HG03139 (cell line): Measurements from ENCODE around the gene MMP25.
"Not testable (repeated sequence)": the region's sequence is repeated elsewhere in the genome, so short reads cannot be mapped to it uniquely, and the experiment has no call there.

Experiments
- ATAC-seq: cut with Tn5 transposase; IDR thresholded peaks from one replicate; pipeline ENCODE4 v1.9.1; 2021; ENCODE audit not compliant: unreplicated experiment

Gene MMP25

GRCh38 chr16:3070608-3071111 lies 24.3 kb downstream of the MMP25 start:
- ATAC-seq = no peak

- no peak for ATAC-seq
These were observed 25.3 kb downstream of the MMP25 start for GRCh38 chr16:3071655-3072054.

- ATAC-seq = not testable (repeated sequence)
These were observed 25.8 kb downstream of the MMP25 start for GRCh38 chr16:3072148-3072547.

- ATAC-seq = not testable (repeated sequence)
These were observed 26.4 kb downstream of the MMP25 start for GRCh38 chr16:3072576-3073263.

GRCh38 chr16:3073448-3073847 lies 27.1 kb downstream of the MMP25 start:
- no peak for ATAC-seq

GRCh38 chr16:3074860-3075522 lies 28.6 kb downstream of the MMP25 start:
- ATAC-seq = no peak

GRCh38 chr16:3075523-3075915 lies 29.2 kb downstream of the MMP25 start:
- no peak for ATAC-seq

- not testable (repeated sequence) for ATAC-seq
These were observed 29.6 kb downstream of the MMP25 start for GRCh38 chr16:3075946-3076345.

- ATAC-seq = no peak
These were observed 30.2 kb downstream of the MMP25 start for GRCh38 chr16:3076577-3076976.

GRCh38 chr16:3080024-3080423 lies 33.7 kb downstream of the MMP25 start:
- ATAC-seq = no peak

- not testable (repeated sequence) for ATAC-seq
These were observed 35.6 kb downstream of the MMP25 start for GRCh38 chr16:3081957-3082356.

- not testable (repeated sequence) for ATAC-seq
These were observed 37.0 kb downstream of the MMP25 start for GRCh38 chr16:3083408-3083807.

GRCh38 chr16:3084491-3084890 lies 38.1 kb downstream of the MMP25 start:
- no peak for ATAC-seq

- ATAC-seq = no peak
These were observed 38.8 kb downstream of the MMP25 start for GRCh38 chr16:3084969-3085670.

GRCh38 chr16:3085868-3086595 lies 39.7 kb downstream of the MMP25 start:
- ATAC-seq = no peak

GRCh38 chr16:3086596-3087242 lies 40.4 kb downstream of the MMP25 start:
- ATAC-seq = no peak

GRCh38 chr16:3087243-3088235 lies 41.2 kb downstream of the MMP25 start:
- no peak for ATAC-seq

- no peak for ATAC-seq
These were observed 42.1 kb downstream of the MMP25 start for GRCh38 chr16:3088450-3088849.

GRCh38 chr16:3088925-3089716 lies 42.8 kb downstream of the MMP25 start:
- no peak for ATAC-seq
